HG03469 (cell line): ENCODE data around the gene NDUFS7.

Source experiments
- ATAC-seq: cut with Tn5 transposase; IDR thresholded peaks from one replicate; pipeline ENCODE4 v1.9.1; 2021; ENCODE audit warnings: mild to moderate bottlenecking, moderate library complexity, moderate number of reproducible peaks; ENCODE audit not compliant: unreplicated experiment

Gene NDUFS7

DNA sequence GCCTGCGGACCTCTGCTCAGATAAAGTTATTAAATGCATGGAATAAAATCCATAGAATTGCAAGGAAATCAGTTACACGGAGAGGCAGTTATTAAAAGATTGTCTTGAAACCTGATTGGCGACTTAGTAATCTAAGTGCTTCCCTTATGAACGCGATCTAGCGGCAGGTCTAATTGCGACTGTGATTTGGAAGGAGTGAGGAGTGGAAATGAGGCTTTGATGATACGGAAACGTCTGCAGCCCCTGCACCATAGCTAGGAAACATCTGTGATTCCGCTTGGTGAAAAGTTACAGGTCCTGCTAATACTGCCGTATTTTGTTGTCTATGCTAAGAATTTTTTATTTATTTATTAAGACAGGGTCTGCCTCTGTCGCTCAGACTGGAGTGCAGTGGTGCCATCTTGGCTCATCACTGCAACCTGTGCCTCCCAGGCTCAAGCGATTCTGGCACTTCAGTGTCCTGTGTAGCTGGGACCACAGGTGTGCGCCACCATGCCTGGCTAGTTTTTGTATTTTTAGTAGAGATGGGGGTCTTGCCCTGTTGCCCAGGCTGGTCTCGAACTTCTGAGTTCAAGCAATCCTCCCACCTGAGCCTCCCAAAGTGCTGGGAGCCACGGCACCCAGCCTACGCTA, 887 bp downstream of the NDUFS7 start:
- ATAC-seq = no peak

DNA sequence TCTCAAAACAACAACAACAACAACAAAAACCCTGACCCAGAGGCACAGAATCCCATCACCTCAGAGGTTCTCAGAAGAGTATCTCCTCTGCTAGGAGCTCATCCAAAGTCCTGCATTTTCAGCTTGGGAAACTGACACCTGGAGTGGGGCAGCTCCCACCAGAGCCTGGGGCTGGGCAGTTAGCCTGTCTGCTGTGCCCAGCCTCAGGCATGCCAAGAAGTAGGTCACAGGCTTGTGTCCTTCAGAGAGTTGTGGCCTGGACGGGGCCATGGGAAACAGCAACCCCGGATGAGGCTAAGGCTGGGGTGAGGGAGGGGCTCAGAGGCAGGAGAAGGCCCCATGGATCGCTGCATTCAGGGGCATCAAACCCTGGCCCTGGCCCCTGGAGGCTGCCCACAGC, 2.1 kb downstream of the NDUFS7 start:
- no peak for ATAC-seq

DNA sequence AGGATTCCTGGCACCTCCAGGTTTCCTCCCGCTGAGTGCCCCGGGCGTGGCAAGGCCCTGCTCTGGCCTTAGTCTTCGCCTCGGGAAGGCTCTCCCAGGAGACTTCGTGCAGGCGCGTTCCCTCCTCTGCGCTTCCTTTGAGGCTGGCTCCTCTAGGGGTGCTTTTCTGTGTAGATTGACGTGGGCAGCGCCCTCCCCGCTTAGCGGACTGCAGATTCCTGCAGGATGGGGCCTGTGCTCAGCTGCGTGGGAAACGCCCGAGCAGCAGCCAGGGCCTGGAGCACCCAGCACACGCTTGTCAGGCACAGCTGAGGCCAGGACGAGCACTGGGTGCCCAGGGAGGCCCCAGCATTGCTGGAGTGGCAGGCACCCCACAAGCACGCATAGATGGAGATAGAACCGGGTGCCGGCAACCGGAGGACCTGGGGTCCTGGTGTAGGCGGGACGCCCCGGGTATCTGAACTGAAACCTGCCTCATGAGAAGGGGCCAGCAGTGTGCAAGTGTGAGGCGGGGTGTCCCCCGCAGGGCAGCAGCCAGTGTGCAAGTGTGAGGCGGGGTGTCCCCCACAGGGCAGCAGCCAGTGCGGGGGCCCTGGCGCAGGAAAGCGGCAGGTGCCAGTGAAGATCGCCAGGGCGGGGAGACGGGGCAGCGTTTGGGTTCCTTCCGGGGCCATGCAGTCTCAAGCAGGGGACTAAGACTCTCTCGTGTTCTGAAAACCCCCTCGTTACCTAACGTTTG, 3.4 kb downstream of the NDUFS7 start:
- no peak for ATAC-seq

DNA sequence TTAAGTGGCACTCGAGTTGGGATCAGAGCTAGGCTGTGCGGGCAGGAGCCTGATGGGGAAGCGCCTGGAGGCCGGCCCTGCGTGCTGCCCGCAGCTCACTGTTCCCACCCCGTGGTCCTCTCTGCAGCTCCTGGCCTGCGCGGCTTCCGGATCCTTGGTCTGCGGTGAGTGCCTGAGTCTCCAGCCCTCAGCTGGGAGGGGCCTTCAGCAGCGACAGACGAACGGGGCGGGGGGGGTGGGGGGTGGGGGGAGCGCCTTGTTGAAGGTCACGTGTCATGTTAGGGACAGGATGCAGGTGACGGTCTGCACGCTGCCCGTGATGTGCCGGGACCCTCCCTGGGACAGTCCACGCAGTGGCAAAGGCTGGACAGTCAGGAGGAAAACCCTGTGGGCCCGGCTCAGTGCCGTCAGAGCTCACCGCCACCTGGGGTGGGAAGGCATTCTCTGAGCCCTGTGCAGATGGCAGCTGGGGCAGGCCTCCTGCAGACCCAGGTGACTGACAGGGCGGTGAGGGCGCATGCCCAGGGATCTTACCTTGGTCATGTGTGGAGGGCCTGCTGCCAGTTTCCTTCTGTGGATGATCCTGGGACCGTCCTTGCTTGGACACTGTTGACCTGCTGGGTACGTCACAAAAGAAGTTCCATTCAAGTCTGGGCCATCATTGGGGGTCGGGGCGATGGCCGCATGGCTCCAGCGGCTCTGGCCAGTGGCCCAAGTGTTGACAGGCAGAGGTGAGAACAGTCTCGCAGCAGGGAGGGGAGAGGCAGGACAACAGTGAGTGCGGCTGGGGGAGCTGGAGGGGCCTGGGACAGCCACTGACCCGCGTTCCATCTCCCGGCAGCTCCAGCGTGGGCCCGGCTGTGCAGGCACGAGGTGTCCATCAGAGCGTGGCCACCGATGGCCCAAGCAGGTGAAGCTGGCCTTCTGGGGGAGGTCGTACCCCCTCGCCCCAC, 4.3 kb downstream of the NDUFS7 start:
- no peak for ATAC-seq

DNA sequence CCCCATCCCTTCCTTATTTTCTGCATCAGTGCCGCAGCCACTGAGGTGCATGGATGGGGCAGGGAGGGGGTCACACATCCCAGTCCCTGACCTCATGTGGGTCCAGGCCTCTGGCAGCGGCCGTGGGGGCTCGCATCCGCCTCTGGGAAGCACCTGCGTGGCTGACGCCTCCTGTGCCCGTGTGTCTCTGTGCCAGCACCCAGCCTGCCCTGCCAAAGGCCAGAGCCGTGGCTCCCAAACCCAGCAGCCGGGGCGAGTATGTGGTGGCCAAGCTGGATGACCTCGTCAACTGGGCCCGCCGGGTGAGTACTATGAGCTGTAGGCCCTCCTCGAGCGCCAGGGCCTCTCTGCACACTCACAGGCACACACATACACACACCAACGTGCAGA, 4.9 kb downstream of the NDUFS7 start:
- no peak for ATAC-seq

DNA sequence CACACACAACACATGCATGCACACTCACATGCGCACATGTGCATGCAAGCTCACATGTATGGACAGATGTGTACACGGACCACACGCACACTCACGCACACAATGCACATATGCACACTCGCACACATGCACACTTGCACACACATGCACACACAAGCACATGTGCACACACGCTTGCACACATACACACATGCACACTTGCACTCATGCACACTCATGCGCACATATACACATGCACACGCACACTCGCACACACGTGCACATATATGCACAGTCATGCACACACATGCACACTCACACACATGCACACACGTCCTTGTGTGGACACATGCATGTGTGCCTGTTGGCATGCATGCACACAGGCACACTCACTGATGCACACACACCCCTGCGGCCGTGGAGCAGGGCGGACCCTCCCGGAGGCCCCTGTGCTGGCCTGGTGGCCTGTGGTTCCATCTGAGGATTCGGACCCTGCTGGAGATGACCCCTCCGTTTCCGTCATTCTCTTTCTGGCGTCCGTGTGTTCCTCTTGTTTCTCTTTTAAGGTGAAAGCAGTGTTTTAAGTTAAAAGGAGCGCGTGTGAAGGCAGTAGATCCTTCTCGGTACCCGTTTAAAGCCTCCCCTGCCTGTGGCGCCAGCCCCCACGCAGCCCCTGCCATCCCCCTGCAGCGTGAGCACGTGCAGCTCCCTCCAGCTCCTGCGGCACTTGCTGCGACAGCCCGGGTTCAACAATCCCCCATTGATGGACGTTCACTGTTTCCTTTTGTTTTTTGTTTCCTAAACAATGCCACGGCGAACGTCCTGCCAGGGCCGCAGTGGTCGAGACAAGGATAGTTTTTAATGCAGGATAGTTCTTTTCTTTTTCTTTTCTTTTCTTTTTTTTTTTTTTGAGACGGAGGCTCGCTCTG, 5.6 kb downstream of the NDUFS7 start:
- no peak for ATAC-seq

DNA sequence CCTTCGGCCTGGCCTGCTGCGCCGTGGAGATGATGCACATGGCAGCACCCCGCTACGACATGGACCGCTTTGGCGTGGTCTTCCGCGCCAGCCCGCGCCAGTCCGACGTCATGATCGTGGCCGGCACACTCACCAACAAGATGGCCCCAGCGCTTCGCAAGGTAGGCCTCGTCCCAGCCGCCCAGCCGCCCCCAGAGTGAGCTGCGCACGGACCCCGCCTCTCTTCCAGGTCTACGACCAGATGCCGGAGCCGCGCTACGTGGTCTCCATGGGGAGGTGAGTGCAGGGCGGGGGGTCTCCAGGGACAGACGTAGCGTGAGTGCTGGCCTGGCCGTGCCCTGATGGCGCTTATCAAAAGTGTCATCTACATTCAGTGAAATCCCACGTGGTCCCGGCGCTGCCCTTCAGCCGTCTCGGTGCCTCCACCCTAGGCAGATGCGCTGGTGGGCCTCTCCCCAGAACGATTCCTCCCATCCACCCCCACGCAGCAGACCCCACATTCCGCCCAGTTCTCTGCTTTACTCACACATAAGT, 7.2 kb downstream of the NDUFS7 start:
- no peak for ATAC-seq

DNA sequence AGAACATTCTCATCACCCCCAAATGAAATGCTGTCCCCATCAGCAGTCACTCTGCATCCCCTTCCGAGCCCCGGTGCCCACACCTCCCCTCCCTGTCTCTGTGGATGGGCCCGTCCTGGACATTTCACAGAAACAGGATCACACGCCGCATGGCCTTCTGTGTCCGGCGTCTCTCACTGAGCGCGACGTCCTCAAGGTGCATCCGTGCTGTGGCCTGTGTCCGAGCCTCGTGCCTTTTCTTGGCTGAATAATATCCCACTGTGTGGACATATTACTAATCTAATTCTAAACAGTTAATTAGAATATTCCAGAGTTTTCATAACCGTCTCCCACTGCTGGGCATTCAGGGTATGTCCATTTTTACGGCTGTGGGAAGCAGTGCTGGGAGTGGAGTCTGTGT, 8.7 kb downstream of the NDUFS7 start:
- no peak for ATAC-seq

DNA sequence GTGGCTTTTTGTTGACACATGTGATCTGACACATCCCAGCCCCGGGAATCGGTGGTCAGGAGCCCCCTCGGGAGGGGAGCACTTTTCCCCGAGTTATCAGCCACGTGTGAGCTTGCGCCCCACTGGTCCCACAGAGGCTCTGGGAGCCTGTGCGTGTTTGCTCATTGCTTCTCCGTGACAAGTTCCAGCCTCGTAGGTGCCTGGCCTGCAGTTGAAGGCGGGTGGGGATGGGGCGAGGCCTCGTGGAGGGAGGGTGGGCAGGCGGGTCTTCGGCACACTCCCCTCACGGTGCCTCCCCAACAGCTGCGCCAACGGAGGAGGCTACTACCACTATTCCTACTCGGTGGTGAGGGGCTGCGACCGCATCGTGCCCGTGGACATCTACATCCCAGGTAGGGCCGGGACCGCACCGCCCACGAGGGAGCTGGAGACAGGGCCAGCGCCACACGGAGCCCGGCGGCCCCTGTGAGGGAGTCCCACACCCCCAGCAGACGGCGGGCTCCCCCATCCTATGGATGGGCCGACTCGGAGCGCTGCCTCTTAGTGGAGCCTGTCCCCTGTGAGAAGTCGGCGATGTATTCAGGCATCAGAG, 9.3 kb downstream of the NDUFS7 start:
- ATAC-seq = no peak

DNA sequence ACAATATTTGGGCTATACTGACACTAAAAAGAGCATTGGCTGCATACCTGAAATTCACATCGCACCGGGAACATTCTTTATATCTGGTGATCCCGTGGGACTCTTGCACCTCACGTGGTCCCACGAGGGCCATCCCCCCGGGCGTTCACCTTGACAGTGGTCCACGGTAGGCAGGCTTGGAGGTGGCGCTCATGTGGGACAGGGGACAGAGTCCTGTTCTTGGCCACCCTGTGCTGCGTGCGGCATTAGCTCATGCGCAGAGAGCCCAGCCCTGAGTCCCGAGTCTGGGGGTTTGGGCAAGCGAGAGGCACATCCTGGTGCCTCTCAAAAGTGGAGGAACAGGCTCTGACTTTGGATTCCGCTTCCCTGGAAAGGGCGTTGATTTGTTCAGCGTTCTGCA, 10.1 kb downstream of the NDUFS7 start:
- no peak for ATAC-seq

DNA sequence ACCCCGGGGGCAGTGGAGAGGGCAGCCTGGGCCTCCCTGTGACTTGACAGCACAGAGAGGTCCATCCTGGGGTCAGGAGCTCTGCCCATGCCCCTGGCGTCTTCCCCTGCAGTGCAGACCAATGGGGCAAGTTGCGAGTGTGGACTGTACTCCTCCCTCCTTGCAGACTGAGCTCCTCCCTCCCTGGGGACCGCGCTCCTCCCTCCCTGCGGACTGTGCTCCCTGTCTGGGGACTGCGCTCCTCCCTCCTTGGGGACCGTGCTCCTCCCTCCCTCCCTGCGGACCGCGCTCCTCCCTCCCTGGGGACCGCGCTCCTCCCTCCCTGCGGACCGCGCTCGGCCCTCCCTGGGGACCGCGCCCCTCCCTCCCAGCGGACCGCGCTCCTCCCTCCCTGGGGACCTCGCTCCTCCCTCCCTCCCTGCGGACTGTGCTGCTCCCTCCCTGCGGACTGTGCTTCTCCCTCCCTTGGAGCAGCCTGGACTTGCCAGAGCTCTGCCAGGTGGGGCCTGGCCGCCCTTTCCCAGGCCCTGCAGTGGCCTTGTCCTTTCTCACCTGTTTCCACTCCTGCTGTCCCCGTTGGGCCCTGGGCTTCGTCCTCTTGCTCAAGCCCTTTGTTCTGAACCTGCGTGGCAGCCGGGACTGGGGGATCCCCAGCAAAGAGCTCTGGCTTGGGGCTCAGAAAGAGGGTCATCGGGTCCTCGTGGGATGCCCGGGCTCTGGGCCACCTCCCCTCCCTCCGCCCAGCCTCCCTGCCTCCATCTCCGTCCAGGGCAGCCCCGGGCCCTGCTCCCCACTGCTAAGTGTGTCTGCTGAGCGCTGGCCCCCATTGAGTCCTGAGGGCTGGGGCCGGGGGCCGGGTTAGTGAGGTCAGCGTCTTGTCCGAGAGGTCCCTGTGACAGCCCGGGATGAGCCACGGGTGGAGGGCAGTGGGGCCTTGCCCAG, 10.8 kb downstream of the NDUFS7 start:
- ATAC-seq = no peak

DNA sequence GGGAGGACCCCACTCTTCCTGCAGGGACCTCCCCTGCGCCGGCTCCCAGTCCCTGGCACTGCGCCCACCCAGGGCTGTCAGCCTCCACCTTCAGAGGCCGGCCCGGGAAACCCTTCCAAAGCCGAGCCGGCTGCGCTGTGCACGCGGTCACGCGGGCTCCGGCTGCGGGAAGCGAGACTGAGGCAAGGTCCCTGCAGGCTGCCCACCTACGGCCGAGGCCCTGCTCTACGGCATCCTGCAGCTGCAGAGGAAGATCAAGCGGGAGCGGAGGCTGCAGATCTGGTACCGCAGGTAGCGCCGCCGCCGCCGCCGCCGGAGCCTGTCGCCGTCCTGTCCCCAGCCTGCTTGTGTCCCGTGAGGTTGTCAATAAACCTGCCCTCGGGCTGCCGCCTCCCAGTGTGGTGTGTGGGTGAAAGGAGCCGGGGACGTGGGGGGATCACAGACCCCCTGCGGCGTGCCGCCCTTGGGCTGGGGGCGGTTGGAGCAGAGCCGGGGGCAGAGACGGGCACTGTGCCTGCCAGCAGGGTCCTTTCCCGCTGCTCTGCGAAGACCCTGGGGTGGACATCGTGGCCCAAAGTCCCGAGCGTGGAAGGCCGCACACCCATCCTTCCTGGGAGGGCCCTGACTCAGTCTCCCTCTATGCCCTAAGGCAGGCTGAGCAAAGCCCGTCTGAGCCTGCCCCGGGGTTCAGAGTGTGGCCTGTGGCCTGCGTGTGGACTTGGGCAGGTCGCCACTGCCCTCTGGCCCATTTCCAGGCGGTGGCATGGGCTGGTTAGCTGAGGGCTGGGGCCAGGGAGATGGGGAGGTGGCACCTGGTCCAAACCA, 11.7 kb downstream of the NDUFS7 start:
- ATAC-seq = no peak

DNA sequence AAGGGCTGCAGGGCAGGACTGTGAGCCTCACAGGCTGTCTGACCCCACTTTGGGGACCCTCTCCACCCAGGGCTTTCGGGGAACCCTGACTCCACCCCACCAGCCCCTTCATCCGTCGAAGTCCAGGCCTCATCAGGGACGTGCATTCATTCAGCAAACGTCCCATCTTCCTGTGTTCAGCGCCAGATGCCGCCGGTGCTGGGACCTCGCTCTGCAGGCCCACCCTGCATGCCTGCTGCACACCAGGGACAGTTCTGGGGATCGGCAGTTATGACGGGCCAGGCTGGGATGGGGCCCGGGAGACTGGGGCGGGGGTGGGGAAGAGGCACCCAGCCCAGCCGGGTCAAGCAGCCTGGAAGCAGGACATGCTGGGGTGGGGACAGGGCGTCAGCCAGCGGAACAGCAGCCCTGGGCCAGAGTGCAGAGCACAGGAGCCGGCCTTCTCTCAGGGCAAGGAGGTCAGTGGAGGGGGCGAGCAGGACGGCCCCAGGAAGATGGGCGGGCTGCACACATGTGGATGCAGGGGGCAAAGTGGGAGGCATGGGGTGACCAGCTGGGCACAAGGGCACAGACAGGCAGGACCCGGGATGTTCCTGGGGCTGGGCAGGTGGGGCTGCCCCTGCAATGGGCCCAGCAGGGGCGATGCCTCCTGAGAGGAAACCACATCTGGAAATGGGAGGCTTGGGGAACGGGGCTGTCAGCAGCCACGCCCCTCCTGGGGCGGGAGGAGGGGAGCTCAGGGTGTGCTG, 12.5 kb downstream of the NDUFS7 start:
- no peak for ATAC-seq

DNA sequence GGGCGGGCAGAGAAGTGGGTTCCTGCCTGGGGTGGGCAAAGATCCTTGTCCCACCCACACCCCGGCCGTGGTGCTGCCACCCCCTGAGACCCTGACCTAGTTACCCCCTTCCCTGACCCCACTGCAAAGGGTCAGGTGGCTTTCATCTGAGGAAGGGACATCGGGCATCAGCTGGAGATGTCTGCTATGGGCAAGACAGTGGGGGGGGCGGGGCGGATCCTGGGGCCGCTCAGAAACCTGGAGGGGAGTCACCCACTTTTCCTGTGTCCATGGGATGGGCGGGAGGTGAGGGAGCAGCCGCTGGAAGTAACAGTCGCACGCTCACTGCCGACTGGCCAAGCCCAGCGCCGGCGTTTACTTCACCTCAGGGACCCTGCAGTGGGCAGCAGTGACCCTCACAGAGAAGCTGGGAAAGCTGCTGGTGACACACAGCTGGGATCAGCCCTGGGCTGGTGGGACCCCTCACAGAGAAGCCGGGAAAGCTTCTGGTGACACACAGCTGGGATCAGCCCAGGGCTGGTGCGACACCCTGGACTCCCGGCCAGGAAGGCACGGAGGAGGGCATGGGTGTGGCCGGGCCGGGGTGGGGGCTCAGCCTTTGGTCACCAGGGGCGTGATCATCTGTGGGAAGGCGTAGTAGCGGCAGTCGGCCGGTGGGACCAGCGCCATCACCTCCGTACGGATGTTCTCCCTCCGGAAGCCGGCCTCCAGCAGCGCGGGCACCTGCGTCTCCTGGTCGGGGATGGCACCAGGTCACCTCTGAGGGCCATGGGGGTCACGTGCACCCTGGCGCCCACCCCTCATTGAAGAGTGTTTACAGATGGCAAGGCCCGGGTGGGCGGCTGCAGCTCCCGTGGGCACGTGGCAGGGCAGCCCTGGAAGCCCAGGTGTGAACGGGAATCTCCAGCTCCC, 13.3 kb downstream of the NDUFS7 start:
- no peak for ATAC-seq

DNA sequence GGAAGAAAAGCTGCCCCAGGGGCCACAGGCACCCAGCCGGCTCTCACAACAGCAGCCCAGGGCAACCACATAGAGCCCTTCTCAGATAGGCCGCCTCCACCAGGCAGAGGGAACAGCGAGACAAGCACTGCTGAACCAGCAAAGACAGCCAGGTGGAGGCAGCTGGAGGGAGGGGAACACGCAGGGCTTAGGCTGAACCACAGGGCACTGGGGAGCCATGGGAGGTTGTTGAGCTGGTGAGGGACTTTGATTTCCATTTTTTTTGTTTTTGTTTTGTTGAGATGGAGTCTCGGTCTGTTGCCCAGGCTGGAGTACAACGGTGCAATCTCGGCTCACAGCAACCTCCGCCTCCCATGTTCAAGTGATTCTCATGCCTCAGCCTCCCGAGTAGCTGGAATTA, 14.1 kb downstream of the NDUFS7 start:
- no peak for ATAC-seq

DNA sequence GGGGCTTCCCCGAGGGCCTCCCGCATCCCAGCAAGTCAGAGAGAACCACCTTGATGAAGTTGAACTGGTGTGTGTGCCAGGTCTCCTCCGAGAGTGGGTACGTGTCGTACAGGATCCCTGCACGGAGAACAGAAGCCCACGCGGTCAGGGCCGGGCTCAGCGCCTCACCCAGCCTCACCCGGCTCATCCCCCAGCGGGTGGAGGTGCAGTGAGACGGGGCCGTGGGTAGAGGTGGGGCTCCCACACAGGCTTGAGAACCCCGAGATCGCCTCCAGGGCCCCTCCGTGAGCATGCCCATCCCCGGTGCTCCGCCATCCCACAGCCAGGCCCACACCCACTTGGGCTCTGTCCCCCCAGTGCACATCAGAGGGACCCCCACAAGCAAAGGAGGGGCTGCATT, 15.4 kb downstream of the NDUFS7 start:
- ATAC-seq = no peak
